ENCODE measurements around the gene DBF4. TPM values are rescaled to one million over a fixed set of nuclear protein-coding genes. Genes with fewer than 3 reads are reported as not detected.

DBF4 gene
- total and polyA plus RNA-seq, 2 of the 13 experiments (the other 11 are each of a cell fraction or from before 2014, with no cell fraction given): 5.0 to 64.4 TPM

DNA sequence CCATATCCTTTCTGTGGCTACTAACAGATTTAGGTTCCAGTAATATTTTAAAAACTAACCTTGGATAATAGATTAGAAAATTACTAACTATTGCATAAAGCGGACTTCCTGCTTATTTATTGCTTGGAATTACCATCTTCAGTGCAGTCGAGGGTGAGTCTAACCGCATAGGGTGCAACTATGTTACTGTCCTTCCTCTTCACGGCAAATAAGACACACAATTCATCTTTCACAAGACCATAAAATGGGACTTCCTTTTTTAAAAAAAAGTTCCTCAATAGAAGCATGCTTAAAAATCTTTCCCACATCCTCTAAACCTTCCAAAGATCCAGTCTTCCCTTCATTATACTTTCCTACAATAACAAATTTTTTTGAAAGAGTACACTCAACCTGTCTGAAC lies 2.2 kb upstream of the DBF4 start:
- Histone ChIP-seq H3K27ac (ENCODE audit: extremely low read length, insufficient read depth, low read length) (no peak overlapping the region), H3K9me3 (ENCODE audit: low read length) (no peaks in the 10 kb centered on the region), H3K4me2 (ENCODE audit: low read depth, low read length) (peak overlapping the region; percentile 84), H3K36me3 (replicated peaks in 1 of 2; ENCODE audit: control insufficient read depth in 1 of 2, insufficient read depth in 2 of 2, low read length in 2 of 2) (peaks cover 1 to 9% of the 10 kb centered on the region in 2 experiments; a peak in 1 of 5 replicates), H2AFZ (ENCODE audit: low read length) (no peak overlapping the region), H3K9ac (ENCODE audit: insufficient read depth, low read depth, low read length) (0 out of 2 replicates have a peak overlapping the region, but pooled peaks have one; percentile 89), H3K4me3 (replicated peaks in 1 of 3; ENCODE audit: insufficient read depth in 1 of 3, low read depth in 2 of 3, low read length in 3 of 3) (peak overlapping the region in 2 of 3 experiments; percentile 86 to 92; a peak in 4 of 6 replicates), H3K27me3 (ENCODE audit: control insufficient read depth in 1 of 2, insufficient read depth in 2 of 2, low read length in 2 of 2) (no peaks in the 10 kb centered on the region; a peak in 1 of 5 replicates), H4K20me1 (ENCODE audit: insufficient read depth, low read length) (no peaks in the 10 kb centered on the region), H3K4me1 (ENCODE audit: insufficient read depth, low read length) (peaks cover 32% of the 10 kb centered on the region), H3K79me2 (ENCODE audit: insufficient read depth, low read length) (peaks cover 63% of the 10 kb centered on the region)
- intact Hi-C loops (cut with micrococcal nuclease; ENCODE audit: unreplicated experiment): loop anchor here (10.0 kb wide), 2 partner anchors 529 to 559 kb away; partner anchors contain the start of gene CROT
- DNase-seq (ENCODE audit: low spot score): no peak
- no peak for FAIRE-seq
- TF ChIP-seq JARID2 (CRISPR knock-in tag; IDR thresholded peaks at IDR 0.05; ENCODE audit: insufficient replicate concordance) (no peak), ZNF331 (CRISPR knock-in tag; IDR thresholded peaks at IDR 0.05) (no peak), CREB1 (IDR thresholded peaks at IDR 0.05) (no peak), CREB1 (CRISPR knock-in tag; IDR thresholded peaks at IDR 0.05) (no peak), ZNF816 (CRISPR knock-in tag; IDR thresholded peaks at IDR 0.05; ENCODE audit: borderline replicate concordance) (no peak), STAT5B (CRISPR knock-in tag; IDR thresholded peaks at IDR 0.05) (no peak), KDM2A (CRISPR knock-in tag; IDR thresholded peaks at IDR 0.05; ENCODE audit: borderline replicate concordance, low read depth) (no peak), ZKSCAN5 (CRISPR knock-in tag; IDR thresholded peaks at IDR 0.05) (no peak)
- TF ChIP-seq, protein P1, sequence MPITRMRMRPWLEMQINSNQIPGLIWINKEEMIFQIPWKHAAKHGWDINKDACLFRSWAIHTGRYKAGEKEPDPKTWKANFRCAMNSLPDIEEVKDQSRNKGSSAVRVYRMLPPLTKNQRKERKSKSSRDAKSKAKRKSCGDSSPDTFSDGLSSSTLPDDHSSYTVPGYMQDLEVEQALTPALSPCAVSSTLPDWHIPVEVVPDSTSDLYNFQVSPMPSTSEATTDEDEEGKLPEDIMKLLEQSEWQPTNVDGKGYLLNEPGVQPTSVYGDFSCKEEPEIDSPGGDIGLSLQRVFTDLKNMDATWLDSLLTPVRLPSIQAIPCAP (CRISPR knock-in tag; IDR thresholded peaks at IDR 0.05; ENCODE audit: low read depth): no peak
- TF ChIP-seq, protein P2, sequence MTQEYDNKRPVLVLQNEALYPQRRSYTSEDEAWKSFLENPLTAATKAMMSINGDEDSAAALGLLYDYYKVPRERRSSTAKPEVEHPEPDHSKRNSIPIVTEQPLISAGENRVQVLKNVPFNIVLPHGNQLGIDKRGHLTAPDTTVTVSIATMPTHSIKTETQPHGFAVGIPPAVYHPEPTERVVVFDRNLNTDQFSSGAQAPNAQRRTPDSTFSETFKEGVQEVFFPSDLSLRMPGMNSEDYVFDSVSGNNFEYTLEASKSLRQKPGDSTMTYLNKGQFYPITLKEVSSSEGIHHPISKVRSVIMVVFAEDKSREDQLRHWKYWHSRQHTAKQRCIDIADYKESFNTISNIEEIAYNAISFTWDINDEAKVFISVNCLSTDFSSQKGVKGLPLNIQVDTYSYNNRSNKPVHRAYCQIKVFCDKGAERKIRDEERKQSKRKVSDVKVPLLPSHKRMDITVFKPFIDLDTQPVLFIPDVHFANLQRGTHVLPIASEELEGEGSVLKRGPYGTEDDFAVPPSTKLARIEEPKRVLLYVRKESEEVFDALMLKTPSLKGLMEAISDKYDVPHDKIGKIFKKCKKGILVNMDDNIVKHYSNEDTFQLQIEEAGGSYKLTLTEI (CRISPR knock-in tag; conservative IDR thresholded peaks at IDR 0.05): no peak
- TF ChIP-seq, protein P3, sequence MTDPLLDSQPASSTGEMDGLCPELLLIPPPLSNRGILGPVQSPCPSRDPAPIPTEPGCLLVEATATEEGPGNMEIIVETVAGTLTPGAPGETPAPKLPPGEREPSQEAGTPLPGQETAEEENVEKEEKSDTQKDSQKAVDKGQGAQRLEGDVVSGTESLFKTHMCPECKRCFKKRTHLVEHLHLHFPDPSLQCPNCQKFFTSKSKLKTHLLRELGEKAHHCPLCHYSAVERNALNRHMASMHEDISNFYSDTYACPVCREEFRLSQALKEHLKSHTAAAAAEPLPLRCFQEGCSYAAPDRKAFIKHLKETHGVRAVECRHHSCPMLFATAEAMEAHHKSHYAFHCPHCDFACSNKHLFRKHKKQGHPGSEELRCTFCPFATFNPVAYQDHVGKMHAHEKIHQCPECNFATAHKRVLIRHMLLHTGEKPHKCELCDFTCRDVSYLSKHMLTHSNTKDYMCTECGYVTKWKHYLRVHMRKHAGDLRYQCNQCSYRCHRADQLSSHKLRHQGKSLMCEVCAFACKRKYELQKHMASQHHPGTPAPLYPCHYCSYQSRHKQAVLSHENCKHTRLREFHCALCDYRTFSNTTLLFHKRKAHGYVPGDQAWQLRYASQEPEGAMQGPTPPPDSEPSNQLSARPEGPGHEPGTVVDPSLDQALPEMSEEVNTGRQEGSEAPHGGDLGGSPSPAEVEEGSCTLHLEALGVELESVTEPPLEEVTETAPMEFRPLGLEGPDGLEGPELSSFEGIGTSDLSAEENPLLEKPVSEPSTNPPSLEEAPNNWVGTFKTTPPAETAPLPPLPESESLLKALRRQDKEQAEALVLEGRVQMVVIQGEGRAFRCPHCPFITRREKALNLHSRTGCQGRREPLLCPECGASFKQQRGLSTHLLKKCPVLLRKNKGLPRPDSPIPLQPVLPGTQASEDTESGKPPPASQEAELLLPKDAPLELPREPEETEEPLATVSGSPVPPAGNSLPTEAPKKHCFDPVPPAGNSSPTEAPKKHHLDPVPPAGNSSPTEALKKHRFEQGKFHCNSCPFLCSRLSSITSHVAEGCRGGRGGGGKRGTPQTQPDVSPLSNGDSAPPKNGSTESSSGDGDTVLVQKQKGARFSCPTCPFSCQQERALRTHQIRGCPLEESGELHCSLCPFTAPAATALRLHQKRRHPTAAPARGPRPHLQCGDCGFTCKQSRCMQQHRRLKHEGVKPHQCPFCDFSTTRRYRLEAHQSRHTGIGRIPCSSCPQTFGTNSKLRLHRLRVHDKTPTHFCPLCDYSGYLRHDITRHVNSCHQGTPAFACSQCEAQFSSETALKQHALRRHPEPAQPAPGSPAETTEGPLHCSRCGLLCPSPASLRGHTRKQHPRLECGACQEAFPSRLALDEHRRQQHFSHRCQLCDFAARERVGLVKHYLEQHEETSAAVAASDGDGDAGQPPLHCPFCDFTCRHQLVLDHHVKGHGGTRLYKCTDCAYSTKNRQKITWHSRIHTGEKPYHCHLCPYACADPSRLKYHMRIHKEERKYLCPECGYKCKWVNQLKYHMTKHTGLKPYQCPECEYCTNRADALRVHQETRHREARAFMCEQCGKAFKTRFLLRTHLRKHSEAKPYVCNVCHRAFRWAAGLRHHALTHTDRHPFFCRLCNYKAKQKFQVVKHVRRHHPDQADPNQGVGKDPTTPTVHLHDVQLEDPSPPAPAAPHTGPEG (CRISPR knock-in tag; IDR thresholded peaks at IDR 0.05): no peak
- ChIA-PET CTCF (ENCODE audit: low intra/inter-chr PET ratio, low total read pairs) (no interaction called here), POLR2A (no interaction called here)
- in situ Hi-C loops (cut with HindIII; ENCODE audit: extremely low pct_ligation_motif_present, low pct_unique_long_range_greater_than_20kb): loop anchor here (10.0 kb wide), 1 partner anchor 529 kb away; the partner anchor contains the start of gene CROT
- 92% methylated on average over 4 of the region's 4 CpGs for WGBS (ENCODE audit: low lambda C conversion rate)
- no TSS peak for BruUV-seq (replicated peaks)
- ATAC-seq: no peak
